ENCODE data around the gene PRR5. TPM values are rescaled to one million over a fixed set of nuclear protein-coding genes. Genes with fewer than 3 reads are reported as not detected.

Gene PRR5
- total RNA-seq, 2 experiments from 2014 or later = 0.19 to 1.8 TPM

DNA sequence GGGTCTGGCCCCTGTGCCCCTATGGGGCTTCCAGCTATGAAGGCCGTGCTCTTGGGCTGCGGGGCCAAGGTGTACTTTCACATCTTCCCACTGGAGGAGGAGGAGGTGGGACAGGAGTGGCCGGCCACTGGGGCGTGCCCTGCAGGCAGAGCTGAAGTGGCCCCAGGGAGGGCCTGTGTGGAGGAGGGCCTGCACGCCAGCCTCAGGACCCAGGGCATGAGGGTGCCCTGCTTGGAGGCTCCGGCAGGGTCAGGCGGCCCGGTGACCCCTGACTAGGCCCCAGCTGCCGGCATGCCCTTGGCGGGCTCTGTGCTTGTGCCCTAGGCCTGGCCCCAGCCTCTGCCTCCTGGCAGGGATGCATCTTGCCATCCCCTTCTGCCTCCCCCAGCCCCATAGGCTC is 5.2 kb downstream of the PRR5 start:
- Histone ChIP-seq H3K36me3 (ENCODE audit: insufficient read depth, low read length) (no peaks in the 10 kb centered on the region), H3K79me2 (ENCODE audit: insufficient read depth, low read depth, low read length) (no peaks in the 10 kb centered on the region), H3K27ac (ENCODE audit: low read depth, low read length, poor library complexity, severe bottlenecking) (no peak overlapping the region), H3K9me3 (ENCODE audit: low read length) (no peaks in the 10 kb centered on the region), H3K4me3 (ENCODE audit: low read depth, low read length, poor library complexity, severe bottlenecking) (no peak overlapping the region), H4K20me1 (ENCODE audit: insufficient read depth, low read length) (no peaks in the 10 kb centered on the region), H2AFZ (ENCODE audit: low read length) (no peak overlapping the region), H3K4me1 (ENCODE audit: insufficient read depth, low read length, poor library complexity, severe bottlenecking) (peaks cover 8% of the 10 kb centered on the region), H3K4me2 (ENCODE audit: low read length) (no peak overlapping the region), H3K9me2 (ENCODE audit: insufficient read depth, low read length) (no peaks in the 10 kb centered on the region)
- BruUV-seq (replicated peaks) = no TSS peak
- intact Hi-C loops (cut with micrococcal nuclease; ENCODE audit: unreplicated experiment) = no loop called here
- TF ChIP-seq, protein P1, sequence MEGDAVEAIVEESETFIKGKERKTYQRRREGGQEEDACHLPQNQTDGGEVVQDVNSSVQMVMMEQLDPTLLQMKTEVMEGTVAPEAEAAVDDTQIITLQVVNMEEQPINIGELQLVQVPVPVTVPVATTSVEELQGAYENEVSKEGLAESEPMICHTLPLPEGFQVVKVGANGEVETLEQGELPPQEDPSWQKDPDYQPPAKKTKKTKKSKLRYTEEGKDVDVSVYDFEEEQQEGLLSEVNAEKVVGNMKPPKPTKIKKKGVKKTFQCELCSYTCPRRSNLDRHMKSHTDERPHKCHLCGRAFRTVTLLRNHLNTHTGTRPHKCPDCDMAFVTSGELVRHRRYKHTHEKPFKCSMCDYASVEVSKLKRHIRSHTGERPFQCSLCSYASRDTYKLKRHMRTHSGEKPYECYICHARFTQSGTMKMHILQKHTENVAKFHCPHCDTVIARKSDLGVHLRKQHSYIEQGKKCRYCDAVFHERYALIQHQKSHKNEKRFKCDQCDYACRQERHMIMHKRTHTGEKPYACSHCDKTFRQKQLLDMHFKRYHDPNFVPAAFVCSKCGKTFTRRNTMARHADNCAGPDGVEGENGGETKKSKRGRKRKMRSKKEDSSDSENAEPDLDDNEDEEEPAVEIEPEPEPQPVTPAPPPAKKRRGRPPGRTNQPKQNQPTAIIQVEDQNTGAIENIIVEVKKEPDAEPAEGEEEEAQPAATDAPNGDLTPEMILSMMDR (conservative IDR thresholded peaks at IDR 0.05; ENCODE audit: low read length) = no peak
- no peak for TF ChIP-seq EZH2phosphoT487 (IDR thresholded peaks at IDR 0.05; ENCODE audit: borderline replicate concordance, low read depth, low read length)
- ChIA-PET POLR2A (no interaction called here), CTCF (ENCODE audit: unreplicated experiment) (no interaction called here)
- DNase-seq (ENCODE audit: low spot score) = no peak

DNA sequence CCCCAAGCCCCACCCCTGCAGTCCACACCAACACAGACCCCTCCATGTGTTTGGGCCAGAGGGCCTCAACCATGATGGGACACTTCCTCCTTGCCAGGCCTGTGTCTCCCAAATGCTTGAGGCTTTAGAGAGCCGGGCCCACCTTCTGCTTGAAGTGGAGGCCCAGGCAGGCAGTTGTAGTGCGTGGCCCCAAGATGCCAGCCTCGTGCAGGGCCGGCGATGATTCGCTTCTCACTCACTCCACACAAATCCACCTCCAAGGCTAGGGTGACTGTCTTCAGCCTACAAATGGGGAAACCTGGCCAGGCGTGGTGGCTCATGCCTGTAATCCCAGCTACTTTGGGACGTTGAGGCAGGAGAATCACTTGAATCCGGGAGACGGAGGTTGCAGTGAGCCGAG is 5.7 kb downstream of the PRR5 start:
- ChIA-PET CTCF (ENCODE audit: unreplicated experiment) (no interaction called here), POLR2A (interaction anchor here (0.6 to 1.2 kb wide), 2 partner anchors 299 to 703 kb away, joined by 3 to 6 read pairs; no protein-coding TSS in a partner anchor)
- no peaks in the 10 kb centered on the region for H3K9me2 ChIP-seq (ENCODE audit: insufficient read depth, low read length)
- no TSS peak for BruUV-seq (replicated peaks)
- no peak overlapping the region for H2AFZ ChIP-seq (ENCODE audit: low read length)
- H3K4me2 ChIP-seq (ENCODE audit: low read length) = no peak overlapping the region
- H3K4me1 ChIP-seq (ENCODE audit: insufficient read depth, low read length, poor library complexity, severe bottlenecking) = peaks cover 8% of the 10 kb centered on the region
- no peaks in the 10 kb centered on the region for H3K36me3 ChIP-seq (ENCODE audit: insufficient read depth, low read length)
- no peak overlapping the region for H3K27ac ChIP-seq (ENCODE audit: low read depth, low read length, poor library complexity, severe bottlenecking)
- intact Hi-C loops (cut with micrococcal nuclease; ENCODE audit: unreplicated experiment) = no loop called here
- H3K9me3 ChIP-seq (ENCODE audit: low read length) = no peaks in the 10 kb centered on the region
- H4K20me1 ChIP-seq (ENCODE audit: insufficient read depth, low read length) = no peaks in the 10 kb centered on the region
- DNase-seq (ENCODE audit: low spot score) = no peak
- no peak overlapping the region for H3K4me3 ChIP-seq (ENCODE audit: low read depth, low read length, poor library complexity, severe bottlenecking)
- no peak for TF ChIP-seq EZH2phosphoT487 (IDR thresholded peaks at IDR 0.05; ENCODE audit: borderline replicate concordance, low read depth, low read length)
- TF ChIP-seq, protein P1 (conservative IDR thresholded peaks at IDR 0.05; ENCODE audit: low read length) = no peak
- no peaks in the 10 kb centered on the region for H3K79me2 ChIP-seq (ENCODE audit: insufficient read depth, low read depth, low read length)

DNA sequence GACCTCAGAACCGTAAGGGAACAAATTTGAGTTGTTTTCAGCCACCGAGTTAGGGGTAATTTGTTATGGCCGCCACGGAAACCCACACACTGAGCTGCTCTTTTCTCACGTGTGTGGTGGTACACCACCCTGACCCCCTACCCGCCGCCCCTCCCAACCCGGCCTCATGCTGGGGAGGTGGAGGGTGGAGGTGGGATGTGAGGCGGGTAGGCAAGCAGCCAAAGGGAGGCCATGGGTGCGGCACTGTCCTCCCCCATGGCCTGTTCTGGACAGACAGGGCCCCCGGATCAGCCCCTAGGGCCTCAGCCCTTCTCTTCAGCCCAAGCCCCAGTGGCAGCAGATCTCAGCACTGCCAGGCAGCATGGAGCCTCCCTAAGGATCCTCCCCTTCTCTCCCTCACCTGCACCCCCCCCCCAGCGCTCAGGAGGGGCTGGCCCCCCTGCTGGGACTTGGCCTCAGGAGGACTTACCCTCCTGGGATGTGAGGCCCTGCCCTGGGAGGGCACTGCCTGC is 7.9 kb downstream of the PRR5 start:
- TF ChIP-seq, protein P1 (conservative IDR thresholded peaks at IDR 0.05; ENCODE audit: low read length) = no peak
- TF ChIP-seq EZH2phosphoT487 (IDR thresholded peaks at IDR 0.05; ENCODE audit: borderline replicate concordance, low read depth, low read length) = no peak
- Histone ChIP-seq H4K20me1 (ENCODE audit: insufficient read depth, low read length) (no peaks in the 10 kb centered on the region), H3K79me2 (ENCODE audit: insufficient read depth, low read depth, low read length) (no peaks in the 10 kb centered on the region), H3K4me3 (ENCODE audit: low read depth, low read length, poor library complexity, severe bottlenecking) (no peak overlapping the region), H3K4me1 (ENCODE audit: insufficient read depth, low read length, poor library complexity, severe bottlenecking) (peaks cover 8% of the 10 kb centered on the region), H3K9me2 (ENCODE audit: insufficient read depth, low read length) (no peaks in the 10 kb centered on the region), H2AFZ (ENCODE audit: low read length) (no peak overlapping the region), H3K9me3 (ENCODE audit: low read length) (no peaks in the 10 kb centered on the region), H3K4me2 (ENCODE audit: low read length) (peak overlapping the region; percentile 36; the same call in 1 of the 2 replicates), H3K36me3 (ENCODE audit: insufficient read depth, low read length) (no peaks in the 10 kb centered on the region), H3K27ac (ENCODE audit: low read depth, low read length, poor library complexity, severe bottlenecking) (no peak overlapping the region)
- no TSS peak for BruUV-seq (replicated peaks)
- ChIA-PET POLR2A (no interaction called here), CTCF (ENCODE audit: unreplicated experiment) (no interaction called here)
- intact Hi-C loops (cut with micrococcal nuclease; ENCODE audit: unreplicated experiment) = no loop called here
- DNase-seq (ENCODE audit: low spot score) = no peak
